ENCODE data around the gene APBB2.

APBB2 gene

DNA sequence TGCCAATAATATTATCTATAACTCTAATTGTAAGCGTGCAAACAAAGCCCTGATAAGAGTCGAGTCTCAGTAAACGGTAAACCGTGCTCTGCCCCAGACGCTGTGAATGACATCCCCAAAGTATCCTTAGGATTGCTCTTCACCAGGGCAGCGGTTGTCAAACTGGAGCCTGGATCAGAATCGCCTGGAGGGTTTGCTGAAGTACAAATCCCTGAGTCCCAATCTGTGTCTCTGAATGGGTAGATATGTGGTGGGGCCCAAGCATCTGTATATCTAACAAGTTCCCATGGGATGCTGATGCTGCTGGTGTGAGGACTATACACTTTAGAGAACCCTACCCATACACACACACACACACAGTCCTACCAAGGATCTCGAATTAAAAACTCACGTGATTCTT is 813 bp upstream of the APBB2 start:
- DNase-seq: no peak

DNA sequence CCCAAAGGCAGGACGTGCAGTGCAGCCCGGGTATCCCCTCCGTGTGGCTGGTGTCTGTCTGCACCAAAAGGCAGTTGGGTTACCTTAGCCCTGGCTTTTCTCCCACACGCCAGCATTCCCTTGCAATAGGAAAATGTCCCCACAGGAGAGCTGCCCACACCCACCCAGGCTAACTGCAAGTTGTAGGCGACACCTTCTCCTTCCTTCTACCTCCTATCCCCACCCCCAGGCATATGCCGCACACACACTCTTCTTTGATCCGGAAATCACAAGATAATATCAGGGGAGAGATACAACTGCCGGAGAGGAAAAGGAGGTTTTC is 444 bp upstream of the APBB2 start:
- no peak for DNase-seq

DNA sequence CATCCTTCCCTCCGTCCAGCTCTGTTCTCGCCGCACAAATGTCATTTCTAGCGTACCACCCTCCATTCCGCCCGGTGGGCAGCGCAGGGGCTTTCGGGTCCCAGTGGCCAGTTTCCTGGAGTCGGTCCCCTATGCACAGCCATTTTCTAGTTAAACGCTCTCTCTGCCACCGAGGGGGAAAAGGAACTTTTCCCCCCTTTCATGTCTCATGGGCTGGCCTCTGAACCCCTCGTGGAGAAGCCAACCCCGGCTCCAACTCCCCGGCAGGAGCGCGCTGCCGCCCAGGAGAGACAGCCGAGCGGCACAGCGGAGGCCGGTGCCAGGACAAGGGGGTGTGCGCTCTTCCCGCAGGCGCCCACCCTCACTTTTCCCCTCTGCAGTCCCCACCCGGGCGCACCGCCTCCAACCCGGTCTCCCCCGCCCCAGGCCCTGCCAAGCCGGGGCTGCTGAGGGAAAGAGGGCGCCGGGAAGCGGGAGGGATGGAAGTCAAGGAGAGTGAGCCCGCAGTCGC is 662 bp downstream of the APBB2 start:
- DNase-seq: no peak

DNA sequence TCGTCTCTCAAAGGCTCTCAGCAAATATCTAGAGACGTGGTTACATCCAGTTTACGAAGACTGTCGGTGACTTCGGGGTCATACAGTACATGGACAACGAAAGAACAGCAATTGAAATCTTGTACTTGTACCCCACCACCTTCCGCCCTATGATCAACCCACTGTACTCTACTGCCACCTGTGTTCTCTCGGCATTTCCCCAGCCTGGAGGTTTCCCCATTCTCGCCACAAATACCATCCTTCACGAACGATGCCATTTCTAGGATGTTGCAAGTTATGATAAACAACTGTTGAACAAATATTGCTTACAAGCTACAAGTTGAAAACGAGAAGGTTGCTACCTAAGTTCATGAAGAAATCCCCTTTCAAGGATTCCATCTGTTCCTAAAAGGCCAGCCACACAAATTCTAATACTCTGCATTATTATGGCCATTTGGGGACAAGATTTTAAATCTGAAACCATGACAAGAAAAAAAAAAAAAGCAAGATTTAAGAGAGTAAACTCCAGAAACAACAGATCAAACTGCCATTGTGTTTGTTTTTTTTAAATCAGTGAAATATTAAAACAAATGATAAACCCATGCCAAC is 1.6 kb downstream of the APBB2 start:
- peak; percentile 62 for DNase-seq

DNA sequence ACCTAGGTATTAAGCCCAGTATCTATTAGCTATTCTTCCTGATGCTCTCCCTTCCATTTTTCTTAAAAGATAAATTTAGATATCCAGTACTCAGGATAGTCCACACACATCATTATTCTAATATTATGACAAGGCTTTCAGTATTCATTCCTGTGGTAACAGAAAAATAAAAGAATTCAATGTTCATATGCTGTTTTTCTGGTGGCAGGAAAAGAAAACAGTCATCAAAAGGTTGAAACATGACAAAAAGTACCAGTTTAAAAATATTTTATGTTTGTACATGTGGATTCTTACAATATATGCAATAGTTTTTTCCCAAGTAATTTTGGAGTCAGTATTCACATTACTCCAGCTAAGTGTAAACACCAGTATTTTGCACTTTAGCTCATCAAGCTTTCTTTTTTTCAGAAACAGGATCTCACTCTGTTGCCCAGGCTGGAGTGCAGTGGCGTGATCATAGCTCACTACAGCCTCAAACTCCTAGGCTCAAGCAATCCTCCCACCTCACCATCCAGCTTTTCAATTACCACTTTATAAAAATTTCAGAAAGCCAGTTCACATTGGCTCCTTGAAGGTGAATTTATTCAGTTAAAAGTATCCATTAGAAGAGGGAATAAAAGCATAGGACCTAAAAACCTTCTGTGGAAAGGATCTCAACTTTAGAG is 2.3 kb downstream of the APBB2 start:
- no peak for DNase-seq

DNA sequence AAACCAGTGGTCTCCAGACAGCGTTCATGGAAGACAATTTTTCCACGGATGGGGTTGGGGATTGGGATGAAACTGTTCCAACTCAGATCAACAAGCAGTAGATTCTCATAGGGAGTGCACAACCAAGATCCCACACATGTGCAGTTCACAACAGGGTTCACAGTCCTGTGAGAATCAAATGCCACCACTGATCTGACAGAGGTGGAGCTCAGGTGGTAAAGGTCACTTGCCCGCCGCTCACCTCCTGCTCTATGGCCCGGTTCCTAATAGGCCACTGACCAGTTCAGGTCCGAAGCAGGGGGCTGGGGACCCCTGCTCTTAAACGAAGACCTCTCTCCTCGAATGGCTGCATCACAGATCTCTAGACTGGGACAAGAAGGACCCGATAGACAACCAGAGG is 4.4 kb downstream of the APBB2 start:
- no peak for DNase-seq

DNA sequence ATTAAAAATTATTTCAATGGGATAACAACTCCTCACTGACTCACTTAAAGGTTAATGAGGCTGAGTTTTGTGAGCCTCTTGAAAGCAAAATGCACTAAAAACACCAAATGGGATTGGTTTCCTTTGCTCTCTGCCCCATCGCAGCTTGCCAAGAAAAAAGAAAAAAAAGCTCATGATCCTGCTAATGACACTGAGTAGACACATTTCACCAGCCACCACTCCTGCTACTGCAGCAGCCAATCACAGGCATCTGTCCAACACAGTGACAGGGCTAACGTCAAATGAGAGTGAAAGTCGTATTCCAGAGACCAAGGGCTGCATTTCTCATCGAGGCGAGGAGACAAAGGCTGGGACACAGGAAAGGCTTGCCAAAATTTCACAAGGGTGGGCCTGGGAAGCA is 5.2 kb downstream of the APBB2 start:
- DNase-seq: no peak

DNA sequence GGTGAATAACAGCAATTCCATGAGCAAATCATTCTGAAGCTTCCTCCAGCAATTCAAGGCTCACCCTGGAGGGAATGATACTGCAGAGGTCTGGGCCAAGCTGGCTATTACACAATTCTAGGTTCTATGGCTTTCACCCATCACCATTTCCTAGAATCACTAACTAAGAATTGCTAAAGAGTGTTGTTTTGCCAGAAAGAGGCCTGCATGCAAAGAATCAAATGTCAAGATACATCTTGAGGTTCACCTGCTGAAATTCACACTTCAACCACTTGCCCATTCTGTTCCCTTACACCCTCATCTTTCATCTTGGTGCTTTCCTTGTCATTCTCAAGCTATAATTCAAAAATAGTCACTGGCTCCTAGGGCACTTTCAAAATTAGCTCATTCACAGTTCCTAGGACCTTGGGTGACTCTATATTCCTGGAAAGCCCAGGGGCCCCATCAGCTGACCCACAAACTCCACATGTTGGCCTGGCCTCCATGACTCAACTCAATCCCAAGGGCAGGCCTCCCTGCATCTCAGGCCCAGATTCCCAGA is 7.0 kb downstream of the APBB2 start:
- DNase-seq: peak; percentile 65

DNA sequence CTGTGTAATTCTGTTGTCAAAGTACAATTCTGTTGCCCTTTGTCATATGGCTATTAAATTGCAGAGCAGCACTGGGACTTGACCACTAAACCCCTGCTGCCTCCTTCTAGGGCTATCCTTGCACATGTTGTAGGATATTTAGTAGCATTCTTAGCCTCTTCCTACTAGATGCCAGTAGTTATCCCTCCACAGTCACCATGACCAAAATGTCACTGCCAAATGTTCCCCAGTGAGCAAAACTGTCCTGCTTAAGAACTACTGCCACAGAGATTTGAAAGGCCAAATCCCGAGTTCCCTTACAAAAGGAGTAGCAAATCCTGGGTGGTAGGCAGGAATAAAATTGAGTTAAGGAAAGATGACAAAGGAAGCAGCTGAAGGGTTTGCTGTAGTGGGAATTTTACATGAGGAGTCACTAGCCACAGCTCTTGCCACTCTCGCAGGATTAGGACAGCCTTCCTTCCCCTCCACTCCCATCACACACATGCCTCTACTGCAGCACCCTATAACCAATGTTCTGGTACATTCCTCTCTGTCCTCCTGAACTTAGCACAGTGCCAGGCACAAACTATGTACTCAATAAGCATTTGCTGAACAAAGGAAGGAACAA is 8.4 kb downstream of the APBB2 start:
- DNase-seq: no peak

DNA sequence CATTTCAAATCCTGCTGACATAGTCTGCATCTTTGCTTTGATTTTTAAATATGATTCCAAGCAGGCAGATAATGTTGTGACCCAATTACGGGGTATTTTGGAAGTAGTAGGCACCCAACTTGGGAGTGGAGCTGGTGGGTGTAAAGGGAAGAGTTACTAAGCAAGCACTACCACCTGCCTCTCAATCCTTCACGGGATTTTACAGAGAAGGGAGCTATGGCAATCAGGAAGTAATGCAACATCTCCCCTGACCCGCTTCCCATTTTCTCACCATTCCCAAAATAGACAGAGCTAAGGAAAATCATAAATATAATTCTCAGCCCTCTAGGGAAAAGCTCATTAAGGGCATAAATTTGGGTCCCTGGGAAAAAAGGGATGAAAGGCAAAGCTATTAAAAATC is 9.2 kb downstream of the APBB2 start:
- no peak for DNase-seq

DNA sequence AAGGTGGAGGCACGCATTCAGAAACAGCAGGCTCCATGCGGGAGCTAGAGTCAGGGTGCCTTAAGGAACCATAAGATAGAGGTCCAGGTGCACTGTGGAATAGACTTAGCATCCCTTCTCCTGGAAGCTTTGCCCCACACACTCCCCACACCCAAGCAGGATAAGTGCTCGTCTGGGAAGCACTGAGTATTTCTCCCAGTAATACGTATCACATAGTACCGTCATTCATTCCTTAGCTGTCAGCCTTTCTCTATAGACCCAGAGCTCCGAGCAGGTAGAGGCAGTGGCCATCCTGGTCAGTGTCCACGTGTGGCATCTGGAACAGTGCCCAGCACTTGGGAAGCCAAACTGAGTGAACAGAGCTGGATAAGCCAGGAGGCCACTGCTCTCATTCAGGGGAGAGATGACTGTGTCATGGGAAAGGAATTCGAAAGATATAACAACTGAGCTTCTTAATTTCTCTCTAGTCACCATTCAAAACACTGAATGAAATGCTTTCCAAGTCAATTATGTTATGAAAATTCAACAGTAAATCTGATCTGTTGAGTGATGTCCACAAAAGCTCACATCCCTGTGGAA is 9.9 kb downstream of the APBB2 start:
- DNase-seq: peak; percentile 74

DNA sequence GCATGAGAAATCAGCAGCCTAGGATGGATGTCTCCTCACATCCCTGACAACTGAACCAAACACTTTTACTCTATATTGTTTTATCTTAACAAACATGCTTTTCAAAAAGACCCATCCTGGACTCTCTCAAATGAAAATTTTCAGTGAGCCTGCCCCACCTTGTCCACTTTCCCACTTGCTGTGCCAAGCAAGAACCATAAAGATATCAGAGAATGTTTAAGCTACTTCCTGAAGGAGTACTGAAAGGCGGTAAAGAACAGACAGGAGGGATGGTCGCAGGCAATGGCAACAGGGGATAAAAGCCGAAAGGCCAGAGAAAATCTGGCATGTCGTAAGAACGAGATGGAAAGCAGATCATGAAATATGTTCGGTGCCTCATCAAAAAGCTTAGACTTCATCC is 10.5 kb downstream of the APBB2 start:
- DNase-seq: no peak

DNA sequence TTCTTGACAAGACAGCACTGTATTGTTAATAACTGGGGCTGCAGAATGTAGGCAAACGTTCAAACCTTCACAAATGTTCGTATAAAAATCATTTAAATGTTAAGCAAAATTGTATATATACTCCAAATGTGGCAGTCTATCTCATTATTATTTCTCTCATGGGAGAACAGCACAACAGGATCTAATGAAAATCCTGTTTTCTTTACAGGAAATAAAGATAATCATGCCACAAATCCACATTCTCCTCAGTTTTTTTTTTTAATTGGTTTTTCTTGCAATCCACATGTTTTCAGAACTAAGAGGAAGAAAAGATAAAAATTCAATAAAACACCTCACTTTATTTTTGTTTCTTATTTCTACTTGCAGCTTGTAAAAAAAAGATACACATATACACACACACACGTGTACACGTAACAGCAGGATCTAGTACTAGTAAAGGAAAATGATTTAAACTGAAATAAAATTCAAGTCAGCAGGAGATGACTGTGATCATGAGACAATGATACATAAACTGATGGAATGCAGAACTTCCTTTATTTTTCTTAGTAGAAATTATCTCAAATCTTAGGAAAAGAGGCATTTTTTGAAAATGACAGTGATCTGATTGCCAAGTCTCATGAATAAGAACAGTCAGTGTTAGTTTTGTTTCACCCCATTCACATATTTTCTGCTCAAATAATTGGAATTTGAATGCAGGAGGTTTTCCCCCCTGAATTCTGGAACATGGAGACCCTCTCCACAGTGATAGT is 11.3 kb downstream of the APBB2 start:
- peak; percentile 53 for DNase-seq

DNA sequence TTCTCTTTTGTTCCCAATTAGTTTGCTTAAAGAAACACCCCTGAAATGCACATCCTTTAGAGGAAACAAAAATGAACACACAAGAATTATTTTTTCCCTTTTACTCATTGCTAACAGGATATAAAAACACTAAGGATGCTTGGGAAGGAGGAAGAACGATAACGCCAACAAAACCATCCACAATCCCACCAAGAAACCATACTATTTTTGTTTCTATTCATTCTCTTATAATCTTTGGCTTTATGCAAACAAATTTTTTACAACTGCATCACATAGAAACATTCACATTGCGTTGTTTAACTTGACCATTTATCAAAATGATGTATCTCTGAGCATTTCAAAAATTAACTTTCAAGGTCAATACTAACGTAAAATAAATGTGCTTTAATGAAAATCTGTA is 12.0 kb downstream of the APBB2 start:
- no peak for DNase-seq

DNA sequence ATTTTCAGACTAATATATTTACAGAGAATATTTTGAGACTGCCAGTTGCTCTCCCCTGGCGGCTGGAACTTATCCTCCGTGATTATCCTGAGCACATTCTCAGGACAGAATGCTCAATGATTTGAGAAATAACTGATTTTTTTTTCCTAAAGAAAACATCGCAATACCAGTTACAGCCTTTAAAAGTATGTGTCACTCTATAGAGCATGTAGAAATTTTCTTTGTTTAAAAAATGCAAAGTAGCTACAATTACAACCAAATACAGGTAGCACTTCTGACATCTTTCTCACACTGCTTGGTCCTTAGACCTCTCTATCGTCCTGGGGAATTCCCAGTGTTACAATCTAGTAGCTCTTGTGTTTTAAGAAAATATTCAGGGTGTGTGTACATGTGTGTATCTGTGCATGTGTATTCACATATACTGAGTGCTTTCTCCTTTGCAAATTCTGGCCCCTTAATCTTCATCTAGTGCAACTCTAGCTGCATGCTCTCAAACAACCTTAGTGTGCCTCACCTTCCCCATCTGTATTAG is 13.8 kb downstream of the APBB2 start:
- no peak for DNase-seq

DNA sequence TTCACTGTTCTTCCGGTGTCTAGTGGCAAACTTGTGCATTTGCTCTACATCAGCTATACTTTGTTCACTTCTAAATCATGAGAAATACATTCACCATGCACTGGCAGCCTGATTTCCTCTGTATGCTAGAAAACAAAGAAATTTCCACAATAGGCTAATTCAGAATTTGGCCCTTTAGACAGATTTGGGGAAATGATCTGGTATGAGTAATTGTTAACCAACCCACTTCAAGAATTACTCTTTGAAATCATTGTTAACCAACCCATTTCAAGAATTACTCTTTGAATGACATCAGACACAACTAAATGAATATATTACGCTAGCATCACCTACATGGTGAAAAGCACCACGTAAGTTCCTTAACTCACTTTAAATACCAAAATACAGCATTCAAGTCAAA is 14.6 kb downstream of the APBB2 start:
- DNase-seq: no peak

DNA sequence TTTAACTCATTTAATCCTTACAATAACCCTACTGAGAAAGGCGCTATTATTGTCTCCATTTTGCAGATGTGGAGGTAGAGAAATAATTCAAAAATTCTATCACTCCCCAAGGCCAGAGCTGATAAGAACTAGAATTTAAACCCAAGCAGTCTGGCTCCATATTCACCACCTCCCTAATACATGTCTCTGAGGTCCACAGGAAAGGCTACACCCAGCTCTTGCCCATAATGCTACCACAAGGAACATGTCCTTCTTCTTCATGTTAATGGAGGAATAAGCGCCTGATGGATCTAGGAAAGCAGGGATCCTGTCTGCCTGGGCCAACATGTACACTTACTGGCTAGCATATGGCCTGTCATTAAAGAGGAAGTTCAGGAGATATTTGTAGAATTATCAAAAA is 16.3 kb downstream of the APBB2 start:
- no peak for DNase-seq

DNA sequence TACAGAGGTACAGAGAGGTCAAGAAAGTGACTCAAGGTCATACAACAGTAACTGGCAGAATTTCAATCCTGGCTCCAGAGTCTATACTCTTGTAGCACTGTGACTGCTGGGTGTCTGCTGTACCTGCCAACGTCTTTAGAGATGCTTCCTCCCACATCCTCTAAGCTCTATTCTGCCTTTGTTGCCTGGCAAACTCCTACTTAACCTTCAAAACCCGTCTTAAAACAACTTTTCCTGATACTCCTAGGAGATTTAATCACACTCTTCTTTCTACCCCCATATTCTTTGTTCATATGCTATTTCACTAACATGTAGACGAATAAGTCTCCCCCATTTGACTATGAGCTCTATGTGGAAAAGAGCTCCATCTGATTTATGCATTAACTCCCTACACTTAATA is 16.8 kb downstream of the APBB2 start:
- no peak for DNase-seq

DNA sequence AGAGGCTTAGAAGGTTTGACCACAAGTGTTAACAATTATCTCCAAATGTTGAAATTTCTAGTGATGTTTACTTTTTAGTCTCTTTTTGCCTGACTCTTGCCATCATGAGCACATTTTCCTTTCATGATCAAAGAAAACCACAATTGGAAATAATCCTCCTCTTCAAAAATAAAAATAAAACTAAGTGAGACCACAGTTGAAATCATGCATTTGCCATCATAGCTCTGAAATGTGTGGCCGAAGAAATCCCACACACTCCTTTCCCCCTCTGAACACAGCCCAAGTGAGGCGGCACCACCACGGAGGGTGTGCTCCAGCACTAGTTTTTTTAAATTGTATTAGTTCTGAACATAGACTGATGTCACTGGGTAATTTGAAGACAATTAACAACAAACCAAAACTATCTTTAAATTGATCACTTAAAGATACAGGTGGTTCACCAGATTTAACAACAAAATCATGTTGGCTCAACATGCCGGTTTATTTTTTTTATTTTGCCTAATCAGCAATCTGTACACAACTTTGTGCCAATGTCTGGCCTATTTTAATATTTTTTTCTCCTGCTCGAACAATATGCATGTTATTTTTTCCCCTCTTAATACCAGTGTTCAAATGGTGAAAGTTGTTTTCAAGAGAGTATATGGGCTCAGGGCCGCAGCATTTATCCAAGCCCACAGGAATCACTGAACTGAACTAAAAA is 17.6 kb downstream of the APBB2 start:
- DNase-seq: no peak

DNA sequence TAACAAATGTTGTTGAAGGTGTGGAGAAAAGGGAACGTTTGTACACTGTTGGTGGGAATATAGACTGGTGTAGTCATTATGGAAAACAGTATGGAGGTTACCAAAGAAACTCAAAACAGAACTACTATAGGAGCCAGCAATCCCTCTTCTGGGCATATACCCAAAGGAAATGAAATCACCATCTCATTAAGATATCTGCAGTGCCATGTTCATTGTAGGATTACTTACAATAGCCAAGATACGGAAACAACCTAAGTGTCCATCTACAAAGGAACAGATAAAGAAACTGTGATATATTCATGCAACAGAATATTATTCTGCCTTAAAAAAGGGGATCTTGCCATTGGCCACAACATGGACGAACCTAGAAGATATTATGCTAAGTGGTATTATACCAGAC is 22.2 kb downstream of the APBB2 start:
- no peak for DNase-seq

DNA sequence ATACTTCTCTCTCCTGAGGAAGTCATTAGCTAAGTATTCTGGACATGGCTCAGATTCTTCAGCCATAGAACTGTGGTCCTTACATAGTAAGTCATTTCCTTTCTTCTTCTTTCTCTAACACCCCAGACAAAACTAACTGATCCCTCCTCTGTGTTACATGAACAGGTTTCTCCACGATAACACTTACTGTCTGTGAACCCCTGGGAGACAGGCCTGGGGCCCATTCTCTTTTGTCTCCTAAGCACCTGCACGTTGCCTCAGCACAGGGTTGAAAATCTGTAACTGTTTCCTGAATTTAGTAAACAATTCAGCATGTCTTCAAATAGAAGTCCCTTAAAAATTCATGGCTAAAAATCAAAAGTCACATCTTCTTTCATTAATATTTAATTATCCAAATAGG is 24.7 kb downstream of the APBB2 start:
- DNase-seq: no peak

DNA sequence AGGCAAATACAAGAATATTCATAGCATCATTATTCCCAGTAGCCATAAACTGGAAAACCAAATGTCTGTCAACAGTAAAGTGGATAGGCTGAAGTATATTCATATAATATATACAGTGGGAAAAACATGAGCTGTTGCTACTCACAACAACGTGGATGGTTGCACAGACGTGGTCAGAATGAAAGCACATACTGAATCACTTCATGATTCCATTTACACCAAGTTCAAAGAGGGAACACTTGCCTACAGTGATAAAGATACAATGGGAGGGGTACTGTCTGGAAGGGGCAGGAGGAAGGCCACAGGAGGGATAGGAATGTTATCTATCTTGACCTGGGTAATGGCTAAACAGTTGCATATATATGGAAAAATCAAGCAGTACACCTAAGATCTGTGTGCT is 25.3 kb downstream of the APBB2 start:
- no peak for DNase-seq
